Left lobe of liver (tissue), 2 donors: ENCODE data around the gene TMEM163. TPM values are rescaled to one million over a fixed set of nuclear protein-coding genes. Genes with fewer than 3 reads are reported as not detected.
A peak's percentile ranks its signal among the peaks of the same experiment; 100 is the strongest.
"Not testable (repeated sequence)": the region's sequence is repeated elsewhere in the genome, so short reads cannot be mapped to it uniquely, and the experiment has no call there.

Experiments
- ATAC-seq: fragments of 200-7000 bp; cut with Tn5 transposase; one replicate; pipeline ENCODE4 v1.9.1; 2020; ENCODE audit warnings: mild to moderate bottlenecking, moderate library complexity
- DNase-seq: peaks from one replicate; pipeline ENCODE4 v3.0.0-alpha.2; 2020; ENCODE audit warnings: low spot score
- total RNA-seq: library from RNA; stranded (reverse); gene quantifications from one replicate; pipeline ENCODE4 v1.2.1, GENCODE V29; 2021
- donor health status: DM: no; HTN: no; CAD: no; lungs with moderate emphysema.
- donor health status: DM: no; HTN: yes; CAD: no.

Gene TMEM163
- total RNA-seq, 1 donor from 2014 or later = 0.10 TPM

DNA sequence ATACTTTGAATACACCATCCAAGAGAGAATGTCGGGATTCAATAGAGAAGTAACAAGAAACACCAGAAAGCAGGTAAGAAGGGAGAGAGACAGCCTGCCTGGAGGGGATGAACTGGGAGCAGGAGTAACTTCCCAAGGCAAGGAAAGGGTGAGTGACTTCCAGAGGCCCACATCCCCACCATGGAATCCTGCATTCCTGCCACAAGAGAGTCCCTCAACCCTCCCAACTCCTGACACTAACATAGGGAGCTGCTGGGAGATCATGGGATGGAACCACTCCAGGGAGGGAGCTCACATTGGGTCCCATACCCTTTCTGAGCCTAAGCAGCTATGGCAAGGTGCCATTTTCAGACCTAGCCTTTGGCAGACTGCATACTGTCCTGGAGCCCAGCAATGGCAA, 5.5 kb upstream of the TMEM163 start:
- no peak for ATAC-seq
- no peak for DNase-seq

DNA sequence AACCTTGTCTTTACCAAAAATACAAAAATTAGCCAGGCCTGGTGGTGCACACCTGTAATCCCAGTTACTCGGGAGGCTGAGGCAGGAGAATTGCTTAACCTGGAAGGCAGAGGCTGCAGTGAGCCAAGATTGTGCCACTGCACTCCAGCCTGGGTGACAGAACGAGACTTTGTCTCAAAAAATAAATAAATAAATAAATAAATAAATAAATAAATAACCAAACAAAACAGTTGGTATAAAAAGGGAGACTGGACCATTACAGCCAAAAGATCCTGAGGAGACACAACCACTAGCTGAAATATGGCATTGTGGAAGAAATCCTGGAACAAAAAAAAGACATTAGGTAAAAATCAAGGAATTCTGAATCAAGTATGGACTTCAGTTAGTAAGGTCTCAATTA, 4.9 kb upstream of the TMEM163 start:
- DNase-seq, ATAC-seq: not testable (repeated sequence)

DNA sequence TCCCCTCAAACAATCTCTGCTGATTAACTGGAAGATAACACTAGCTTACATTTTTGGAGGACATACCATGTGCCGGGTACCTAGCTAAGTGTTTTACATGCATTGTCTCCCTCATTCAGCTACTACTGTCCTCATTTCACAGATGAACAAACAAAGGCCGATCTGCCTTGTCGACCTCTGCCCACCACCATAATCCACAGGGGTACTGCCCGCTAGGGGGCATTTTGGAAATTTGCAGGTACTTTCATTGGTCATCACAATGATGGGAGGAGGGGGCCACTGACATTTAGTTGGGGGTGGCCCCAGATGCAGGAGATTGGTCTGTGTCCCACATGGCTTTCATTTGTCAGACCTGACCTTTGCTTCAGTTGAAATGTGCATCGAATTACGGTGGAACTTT, 3.9 kb upstream of the TMEM163 start:
- ATAC-seq (no peak), DNase-seq (no peak)

DNA sequence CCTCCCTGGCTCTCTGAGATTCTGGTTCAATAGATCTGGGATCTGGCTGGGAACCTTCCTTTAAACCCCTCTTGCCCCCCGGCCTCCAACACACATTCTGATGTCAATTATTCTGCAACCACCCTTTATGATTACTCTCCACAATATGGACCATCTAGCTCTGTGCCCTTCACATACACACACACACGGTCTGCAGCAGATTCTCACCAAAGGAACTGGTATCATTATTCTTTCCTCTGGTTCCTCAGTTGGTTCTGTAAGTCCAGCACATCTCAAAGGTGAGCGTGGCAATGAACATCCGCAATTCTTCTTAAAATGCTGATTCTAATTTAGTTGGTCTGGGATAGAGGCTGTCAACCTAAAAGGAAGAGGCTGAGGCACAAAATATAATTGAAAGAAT, 2.8 kb upstream of the TMEM163 start:
- DNase-seq (no peak), ATAC-seq (no peak)

DNA sequence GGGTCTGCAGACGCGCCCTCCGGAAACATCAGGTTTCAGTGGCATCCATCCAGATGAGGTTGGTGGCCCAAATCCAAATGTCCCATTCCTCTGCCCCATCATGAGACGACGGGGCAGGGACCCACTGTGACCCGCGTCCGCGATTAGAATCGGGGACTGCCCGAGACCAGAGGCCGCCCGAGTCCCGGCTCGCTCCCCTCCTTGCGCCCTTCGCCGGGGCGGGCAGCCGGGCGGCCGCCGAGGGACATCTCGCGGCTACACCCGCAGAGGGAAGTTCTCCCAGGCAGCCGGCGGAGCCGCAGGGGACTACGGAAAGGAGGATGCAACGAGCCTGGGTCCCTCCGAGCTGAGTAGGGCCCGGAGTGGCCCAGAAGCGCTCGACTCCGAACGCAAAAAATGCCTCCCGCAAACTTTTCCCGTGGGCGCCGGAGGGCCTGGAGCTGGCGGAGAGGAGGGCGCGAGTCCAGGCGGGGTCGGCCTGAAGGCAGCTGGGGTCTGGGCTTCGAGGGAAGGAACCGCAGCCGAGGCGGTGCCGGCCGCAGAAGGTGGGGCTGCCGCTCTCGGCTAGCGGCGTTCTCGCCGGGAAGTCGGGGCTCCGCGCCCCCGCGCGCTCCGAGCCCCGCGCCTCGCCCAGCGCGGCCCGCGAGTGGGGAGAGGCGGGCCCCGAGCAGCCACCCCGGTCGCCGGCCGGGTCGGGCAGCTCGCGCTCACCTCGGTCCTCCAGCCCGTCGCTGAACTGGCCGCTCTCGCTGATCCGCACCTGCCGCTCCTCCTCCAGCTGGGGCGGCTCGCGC, 580 bp downstream of the TMEM163 start:
- ATAC-seq = peak; percentile 56
- no peak for DNase-seq

DNA sequence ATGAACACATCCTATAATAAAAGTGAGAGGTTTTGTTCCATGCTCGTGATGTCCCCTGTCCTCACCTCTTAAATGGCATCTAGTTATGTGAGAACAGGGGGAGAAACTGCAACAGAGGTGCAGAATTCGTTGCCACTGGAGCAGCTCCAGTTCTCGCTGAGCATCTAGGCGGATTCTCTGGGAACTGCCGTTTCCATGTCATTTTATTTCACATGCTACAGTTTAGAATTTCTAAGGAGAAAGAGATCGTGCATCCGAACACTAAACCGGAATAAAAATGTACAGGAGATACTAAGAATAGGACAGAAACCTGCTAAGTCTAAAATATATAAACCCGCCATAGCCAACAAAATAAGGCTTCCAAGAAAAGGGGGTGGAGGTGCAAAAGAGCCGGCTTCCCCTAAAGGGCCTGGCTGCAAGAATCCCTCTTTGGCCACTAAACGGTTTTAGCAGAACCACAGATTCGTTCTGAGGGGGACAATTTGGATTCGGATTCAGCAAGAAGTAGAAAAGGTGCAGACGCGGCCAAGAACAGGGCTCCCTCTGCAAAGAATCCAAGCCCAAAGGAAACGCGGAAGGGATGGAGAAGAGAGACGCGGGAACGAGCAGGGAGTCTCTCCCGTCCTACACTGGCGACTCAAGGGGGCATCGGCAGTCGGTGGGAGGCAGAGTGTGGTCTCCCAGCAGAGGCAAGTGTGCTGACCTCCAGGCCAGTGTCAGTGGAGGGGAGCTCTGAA, 1.3 kb downstream of the TMEM163 start:
- DNase-seq (no peak), ATAC-seq (no peak)

DNA sequence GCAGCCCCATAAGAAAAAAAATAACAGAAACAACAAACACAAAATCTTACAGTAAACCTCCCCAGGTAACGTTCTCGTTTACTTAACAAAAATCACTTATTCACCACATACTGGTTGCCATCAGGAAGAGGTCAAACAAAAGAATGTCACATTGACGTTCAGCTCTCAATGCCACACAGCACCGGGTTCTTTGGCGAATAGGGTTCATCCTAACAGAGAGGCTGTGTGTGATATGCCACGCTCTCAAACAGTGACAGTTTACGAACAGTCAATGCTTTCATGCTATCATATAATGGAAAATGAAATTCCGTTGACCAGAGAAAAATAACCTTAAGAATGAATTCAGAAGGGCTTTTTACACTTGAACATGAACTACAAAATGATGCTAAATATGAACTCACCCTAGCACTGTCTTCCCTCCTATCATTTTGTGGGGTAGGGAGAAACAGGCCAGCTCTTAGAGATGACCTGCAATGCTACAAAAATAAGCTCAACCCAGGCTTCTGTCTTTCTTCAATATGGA, 2.0 kb downstream of the TMEM163 start:
- DNase-seq = no peak
- ATAC-seq = no peak

DNA sequence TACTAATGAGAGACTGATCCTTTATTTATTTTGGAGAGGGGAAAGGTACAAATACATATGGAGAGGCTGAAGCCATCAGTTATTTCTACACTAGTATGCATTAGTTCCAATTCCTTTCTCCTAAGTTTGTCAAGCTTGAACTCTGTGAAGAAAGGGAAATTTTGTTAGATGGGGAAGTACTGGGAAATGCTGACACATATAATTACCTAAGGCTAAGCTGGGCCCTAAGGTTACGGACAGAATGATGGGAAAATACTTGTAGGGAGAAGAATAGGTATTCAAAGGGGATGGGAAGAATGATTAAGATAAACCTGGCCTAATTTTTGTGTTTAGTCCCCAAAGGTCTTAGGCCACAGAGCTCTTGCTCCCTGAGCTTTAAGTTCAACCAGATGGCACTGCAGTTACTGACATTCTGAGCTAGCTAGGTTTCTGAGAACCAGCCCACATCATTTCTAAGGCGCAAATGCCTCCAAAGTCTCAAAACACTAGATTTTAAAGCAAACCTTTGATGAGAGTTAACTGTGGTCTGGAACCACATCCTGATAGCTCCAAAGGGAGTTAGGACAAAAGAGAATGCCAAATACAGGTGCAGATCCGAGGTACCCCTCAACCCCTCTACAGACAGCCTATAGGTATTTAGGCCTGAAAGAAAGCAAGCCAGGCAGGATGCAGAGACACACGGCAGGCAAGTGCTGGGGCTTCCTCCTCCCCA, 2.7 kb downstream of the TMEM163 start:
- DNase-seq (no peak), ATAC-seq (no peak)

DNA sequence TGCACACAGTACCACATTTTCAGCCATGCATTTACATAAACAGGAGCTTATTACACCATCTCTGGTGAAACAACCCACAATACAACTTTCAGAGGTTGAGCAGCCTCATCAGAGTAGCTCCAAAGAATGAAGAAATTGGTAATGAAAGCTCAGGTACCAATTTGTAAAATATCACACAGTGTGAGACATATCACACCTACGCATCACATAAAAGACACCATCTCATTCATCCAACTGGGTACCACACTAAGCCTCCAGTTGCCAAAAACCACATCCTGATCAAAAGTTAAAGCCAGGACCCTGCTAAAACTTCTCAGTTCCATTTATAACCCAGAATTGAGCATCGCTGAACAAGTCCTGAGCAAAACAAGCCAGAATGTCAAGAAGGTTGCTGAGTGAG, 4.6 kb downstream of the TMEM163 start:
- no peak for ATAC-seq

DNA sequence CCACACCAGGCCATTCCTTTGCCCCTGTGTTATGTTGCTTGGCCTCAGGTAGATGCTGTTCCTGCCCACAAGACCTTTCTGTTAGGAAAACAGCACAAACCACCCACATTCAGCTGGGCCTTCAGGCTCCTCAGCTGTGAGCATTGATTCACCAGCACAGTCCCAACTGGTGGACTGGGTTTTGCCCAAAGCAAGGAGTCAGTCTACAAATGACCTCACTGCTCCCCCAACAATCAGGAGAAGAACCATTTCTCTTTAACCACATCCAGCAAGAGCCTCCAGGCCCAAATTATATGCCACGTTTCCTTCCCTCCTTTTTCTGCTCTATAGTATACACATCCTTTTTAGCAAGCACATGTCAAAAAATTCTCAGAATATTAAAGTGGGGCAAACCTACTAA, 5.2 kb downstream of the TMEM163 start:
- no peak for ATAC-seq
- no peak for DNase-seq

More for the DNA sequence above, 4.6 kb downstream of the TMEM163 start:
- DNase-seq = no peak

DNA sequence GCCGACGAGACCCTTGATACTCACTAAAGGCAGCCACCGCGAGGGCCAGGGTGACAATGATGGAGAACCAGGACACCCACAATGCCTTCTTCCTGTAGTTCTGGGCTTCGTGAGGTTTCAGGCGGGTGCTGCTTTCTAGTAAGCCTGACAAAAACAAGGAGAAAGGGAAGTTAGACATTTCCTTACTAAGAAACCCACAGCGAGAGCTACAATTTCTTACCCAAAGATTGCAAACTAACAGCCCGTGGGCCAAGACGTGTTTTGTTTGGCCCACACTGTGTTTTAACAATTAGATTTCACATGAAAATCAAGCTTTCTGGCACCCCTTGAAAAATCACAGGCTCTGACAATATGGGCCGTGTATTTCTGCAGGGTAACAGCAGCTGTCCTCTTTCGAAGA, 5.6 kb downstream of the TMEM163 start:
- ATAC-seq = no peak
- DNase-seq = no peak

DNA sequence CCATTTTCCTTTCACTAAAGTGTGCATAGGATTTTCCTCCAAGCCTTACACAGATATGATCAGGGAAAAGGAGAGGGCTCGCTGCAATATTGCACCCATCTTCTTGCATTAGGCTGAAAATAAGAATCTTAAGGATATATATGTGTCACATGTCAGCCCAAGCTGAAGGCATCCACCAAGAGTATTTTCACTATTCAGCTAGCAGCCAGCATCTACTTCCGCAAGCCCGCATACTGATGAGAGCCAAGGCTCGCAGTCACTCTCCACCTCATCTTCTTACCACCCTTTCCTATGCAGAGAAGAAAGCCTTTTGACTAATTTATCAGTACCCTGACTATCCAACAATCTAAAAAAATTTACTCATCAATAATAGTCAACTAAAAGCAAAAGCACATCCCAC, 6.1 kb downstream of the TMEM163 start:
- ATAC-seq (no peak), DNase-seq (no peak)

DNA sequence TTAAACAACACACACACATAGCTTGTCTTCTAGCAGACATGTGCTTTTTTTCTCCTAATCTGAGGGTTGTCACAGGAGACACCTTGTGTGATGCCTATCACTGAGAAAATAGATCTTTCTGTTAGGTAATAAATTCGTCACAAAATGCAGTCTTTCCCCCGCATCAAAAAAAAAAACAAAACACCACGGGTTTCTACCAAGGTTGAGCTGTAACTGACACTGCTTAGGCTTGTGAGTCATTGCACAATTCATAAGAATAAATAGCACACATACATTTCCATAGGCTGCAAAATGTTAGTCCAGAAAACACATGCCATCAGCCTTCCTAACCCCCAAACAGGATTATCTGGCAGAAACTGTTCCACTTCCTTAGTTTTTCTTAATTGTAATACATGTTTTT, 6.5 kb downstream of the TMEM163 start:
- no peak for DNase-seq
- ATAC-seq = no peak

DNA sequence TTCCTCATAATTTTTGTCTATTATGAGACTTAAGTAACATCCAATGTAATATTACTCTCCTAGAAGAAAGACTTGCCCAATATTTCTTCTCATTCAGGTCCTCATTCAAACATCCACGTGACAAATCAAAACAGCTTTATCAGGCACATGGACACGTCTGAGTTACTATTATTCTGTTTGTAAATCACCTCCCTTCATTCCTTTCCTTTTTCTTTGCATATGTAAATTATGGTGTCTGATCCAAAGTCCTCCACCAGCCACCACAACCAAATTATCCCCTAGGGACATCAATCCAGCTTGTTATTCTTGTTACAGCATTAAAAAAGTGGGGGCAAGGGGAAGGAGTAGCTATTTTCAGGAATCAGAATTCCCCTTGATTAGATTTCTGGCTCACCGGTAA, 7.1 kb downstream of the TMEM163 start:
- DNase-seq = no peak
- ATAC-seq = no peak

DNA sequence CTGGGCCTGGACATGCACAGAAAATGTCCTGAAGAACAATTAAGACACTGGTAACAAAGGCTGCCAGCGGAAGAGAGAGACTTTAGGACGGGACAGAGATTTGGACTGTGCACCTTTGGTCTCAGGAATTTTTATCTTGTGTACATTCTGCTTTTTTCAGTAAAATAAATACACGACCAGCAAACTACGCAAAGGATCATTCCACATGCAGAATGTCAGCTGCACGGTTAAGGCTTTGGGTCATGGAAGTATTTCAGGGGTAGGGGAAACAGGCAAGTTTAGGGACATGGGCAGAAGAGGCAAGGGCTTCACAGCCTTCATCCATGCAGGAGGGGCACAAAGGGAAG, 11.5 kb downstream of the TMEM163 start:
- DNase-seq = no peak
- no peak for ATAC-seq

DNA sequence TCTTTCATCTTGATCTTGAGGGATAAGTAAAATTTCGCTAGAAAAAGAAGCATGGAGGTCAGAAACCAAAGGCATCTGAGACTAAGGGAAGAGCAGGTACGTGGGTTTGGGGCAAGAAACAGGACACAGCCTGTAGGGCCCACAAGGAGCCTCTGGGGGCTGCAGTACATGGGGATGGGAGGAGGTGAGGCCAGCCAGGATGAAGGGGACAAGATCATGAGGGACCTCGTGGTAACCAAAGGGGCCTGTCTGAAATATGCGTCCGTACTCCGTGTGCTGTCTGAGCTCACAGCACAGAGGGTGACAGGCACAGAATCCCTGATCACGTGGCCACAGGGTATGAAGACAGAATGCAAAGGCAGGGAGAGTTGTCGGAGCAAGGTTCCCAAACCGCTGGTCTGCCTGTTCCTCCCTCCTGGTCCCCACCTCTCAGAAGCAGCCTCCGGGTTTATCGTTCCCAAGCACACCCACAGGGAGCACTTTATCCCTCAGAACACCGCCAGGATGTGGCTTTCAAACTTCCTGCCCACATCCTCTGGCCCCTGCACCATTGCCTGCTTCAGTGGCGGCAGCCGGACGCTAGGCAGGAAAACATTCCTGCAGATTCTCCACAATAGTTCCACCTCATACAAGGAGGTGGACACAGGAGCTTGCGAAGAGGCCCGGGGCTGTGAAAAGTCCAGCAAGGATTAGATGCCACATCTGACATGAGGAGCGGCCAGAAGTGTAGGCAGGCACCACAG, 12.0 kb downstream of the TMEM163 start:
- ATAC-seq (no peak), DNase-seq (no peak)

DNA sequence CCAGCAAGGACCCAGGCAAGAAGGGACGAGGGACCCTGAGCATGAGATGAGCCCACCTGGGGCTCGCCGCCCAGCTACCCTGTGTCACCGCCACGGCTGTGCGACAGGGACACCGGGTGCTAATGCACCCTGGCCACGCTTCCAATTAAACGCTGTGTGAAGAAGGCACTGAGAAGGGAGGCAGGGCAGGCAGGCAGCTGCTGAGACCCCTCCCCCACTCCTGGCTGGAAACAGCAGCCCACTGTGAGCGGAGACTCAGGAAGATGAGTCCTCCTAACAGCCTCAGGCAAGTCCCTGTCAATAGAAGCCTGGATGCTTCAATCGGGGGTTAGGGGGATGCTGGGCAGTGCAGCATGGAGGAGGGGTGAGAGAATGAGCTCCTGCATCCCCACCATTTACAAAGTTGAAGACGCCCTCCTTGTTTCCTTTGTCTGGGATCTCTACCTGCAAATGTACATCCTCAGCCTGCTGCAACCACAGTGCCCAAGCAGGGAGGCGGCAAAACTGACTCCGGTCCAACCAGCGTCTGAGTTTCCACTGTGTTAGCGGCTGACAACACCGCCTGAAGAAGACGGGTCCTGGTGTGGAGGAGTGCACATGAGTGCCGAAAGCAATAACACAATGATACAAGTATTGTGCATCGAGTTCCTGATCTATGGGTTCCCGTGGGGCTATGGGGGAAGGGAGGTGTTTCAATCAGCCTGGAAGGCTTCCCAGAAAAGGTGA, 12.8 kb downstream of the TMEM163 start:
- ATAC-seq (no peak), DNase-seq (no peak)

DNA sequence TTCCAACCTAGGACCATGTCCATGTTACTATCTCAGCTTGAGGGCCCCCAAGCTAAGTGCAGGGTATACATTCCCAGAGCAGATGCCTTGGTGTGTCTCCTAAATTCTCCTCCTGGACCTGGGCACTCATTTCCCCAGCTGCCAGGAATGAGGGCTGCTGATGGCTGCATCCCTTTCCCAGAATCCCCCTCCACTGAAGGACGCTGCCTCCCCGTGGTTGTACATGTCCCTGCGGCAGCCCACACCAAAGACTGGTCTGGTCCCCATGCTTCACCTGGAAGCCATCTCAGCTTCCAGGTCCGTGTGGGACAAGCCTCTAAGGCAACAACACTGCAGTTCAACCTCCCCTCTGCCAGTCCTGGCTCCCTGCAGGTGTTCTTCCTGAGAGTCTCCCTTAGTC, 14.6 kb downstream of the TMEM163 start:
- DNase-seq = no peak
- ATAC-seq = no peak

DNA sequence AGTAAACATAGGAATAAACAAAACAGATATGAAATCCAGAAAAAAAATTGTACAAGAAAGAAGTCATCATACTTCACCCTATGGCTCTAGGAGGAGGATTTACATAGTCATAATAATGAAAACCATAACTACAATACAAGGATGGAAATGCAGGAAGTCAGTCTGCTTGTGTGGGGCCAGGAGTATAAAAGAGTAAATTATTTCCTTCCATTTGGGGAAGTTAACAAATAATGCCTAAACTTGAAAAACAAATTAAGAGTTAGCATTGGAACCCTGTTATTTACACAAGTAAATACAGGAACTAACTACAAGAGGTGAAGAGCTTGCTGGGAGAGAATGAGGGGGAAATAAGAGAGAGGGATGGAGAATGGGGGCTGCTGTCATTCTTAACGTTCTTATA, 15.4 kb downstream of the TMEM163 start:
- ATAC-seq = no peak
- DNase-seq = no peak

DNA sequence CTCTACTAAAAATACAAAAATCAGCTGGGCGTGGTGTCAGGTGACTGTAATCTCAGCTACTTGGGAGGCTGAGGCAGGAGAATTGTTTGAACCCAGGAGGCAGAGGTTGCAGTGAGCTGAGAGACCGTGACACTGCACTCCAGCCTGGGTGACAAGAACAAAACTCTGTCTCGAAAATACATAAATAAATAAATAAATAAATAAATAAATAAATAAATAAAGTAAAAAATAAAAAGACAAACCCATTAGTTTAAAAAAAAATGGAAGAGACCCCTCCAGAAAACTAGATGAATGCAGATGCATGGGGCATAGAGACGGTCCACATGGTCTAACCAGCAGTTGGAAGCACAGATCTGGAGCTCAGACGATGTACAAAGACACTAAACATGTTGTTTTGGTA, 18.1 kb downstream of the TMEM163 start:
- ATAC-seq = no peak
- DNase-seq = no peak
